PC-9 (cell line): Measurements from ENCODE around the gene ZBTB24. TPM values are rescaled to one million over a fixed set of nuclear protein-coding genes. Genes with fewer than 3 reads are reported as not detected.

Experiments used
- BruUV-seq: library from RNA; stranded (reverse); fragments of 400-500 nt; replicated peaks from 2 replicates; lab custom pipeline; 2021; lab: Mats Ljungman, UMichigan
- CTCF ChIA-PET: fragments of 300-600 bp; sonication (Branson Sonifier 250); formaldehyde crosslinking; loops from one replicate; lab custom pipeline; 2022; ENCODE audit warnings: antibody characterized with exemption; lab: Charles Lee
- POLR2A ChIA-PET: fragments of 300-600 bp; sonication (Branson Sonifier 250); formaldehyde crosslinking; loops from one replicate; lab custom pipeline; 2022; ENCODE audit warnings: antibody characterized with exemption; ENCODE audit not compliant: unreplicated experiment; lab: Charles Lee
- DNase-seq, 2 experiments: peaks; one replicate each; pipeline versions ENCODE4 v3.0.0 to v3.0.0-alpha.2; 2015 to 2022; ENCODE audit warnings: mixed read lengths in 1 of 2
- H2AFZ ChIP-seq: fragments of 200-600 bp; sonication (generic); 2 replicates; pipeline ENCODE4 v1.8.1; 2017; ENCODE audit warnings: antibody characterized with exemption
- H3F3A ChIP-seq: fragments of 200-600 bp; sonication (generic); 2 replicates; pipeline ENCODE4 v1.8.1; 2017; ENCODE audit warnings: antibody characterized with exemption, mild to moderate bottlenecking, low read depth; ENCODE audit not compliant: insufficient read depth
- H3K27ac ChIP-seq: fragments of 200-600 bp; sonication (generic); 2 replicates; pipeline ENCODE4 v1.6.1; 2016; ENCODE audit warnings: mixed run types
- H3K27me3 ChIP-seq: fragments of 200-600 bp; sonication (generic); 2 replicates; pipeline ENCODE4 v1.6.1; 2016; ENCODE audit warnings: low read depth, mixed run types; ENCODE audit not compliant: insufficient read depth
- H3K36me3 ChIP-seq: fragments of 200-600 bp; sonication (generic); 2 replicates; pipeline ENCODE4 v1.6.1; 2016; ENCODE audit warnings: low read depth, mixed run types
- H3K4me1 ChIP-seq: fragments of 200-600 bp; sonication (generic); replicated peaks from 2 replicates; pipeline ENCODE4 v1.6.1; 2016; ENCODE audit warnings: mixed run types; ENCODE audit not compliant: insufficient read depth
- H3K4me2 ChIP-seq: fragments of 200-600 bp; sonication (generic); 2 replicates; pipeline ENCODE4 v1.6.1; 2017; ENCODE audit warnings: mixed run types
- H3K4me3 ChIP-seq: fragments of 200-600 bp; sonication (generic); 2 replicates; pipeline ENCODE4 v1.6.1; 2016; ENCODE audit warnings: mixed run types
- H3K79me2 ChIP-seq: fragments of 200-600 bp; sonication (generic); 2 replicates; pipeline ENCODE4 v1.6.1; 2017; ENCODE audit warnings: low read depth, mixed run types
- H3K9me2 ChIP-seq: fragments of 200-600 bp; sonication (generic); 2 replicates; pipeline ENCODE4 v1.8.1; 2017; ENCODE audit warnings: mild to moderate bottlenecking; ENCODE audit not compliant: insufficient read depth
- H3K9me3 ChIP-seq: fragments of 200-600 bp; sonication (generic); 2 replicates; pipeline ENCODE4 v1.8.1; 2016; ENCODE audit warnings: low read depth; ENCODE audit not compliant: insufficient read depth
- H4K20me1 ChIP-seq: fragments of 200-600 bp; sonication (generic); 2 replicates; pipeline ENCODE4 v1.8.1; 2017; ENCODE audit not compliant: insufficient read depth
- EZH2 ChIP-seq: fragments of 200-600 bp; sonication (generic); IDR thresholded peaks from 2 replicates; pipeline ENCODE4 v1.8.0; 2017; ENCODE audit warnings: antibody characterized with exemption, low read depth
- intact Hi-C: fragments of 100-400 bp; cut with micrococcal nuclease; formaldehyde crosslinking; loops from one replicate; pipeline ENCODE4 v1.10.0; 2022; ENCODE audit not compliant: unreplicated experiment
- total RNA-seq: library from RNA; stranded (reverse); gene quantifications from 2 replicates; pipeline ENCODE4 v1.2.3, GENCODE V29; 2021
- TF ChIP-seq, protein P1 (sequence below): fragments of 200-600 bp; sonication (generic); conservative IDR thresholded peaks from 2 replicates; pipeline ENCODE4 v1.6.1; 2017; ENCODE audit warnings: mixed run types, antibody characterized with exemption, mild to moderate bottlenecking, moderate library complexity

Gene ZBTB24
- total RNA-seq, 1 experiment from 2014 or later: 7.2 TPM

- BruUV-seq: no TSS peak
- Histone ChIP-seq H3K27me3 (no peaks in the 10 kb centered on the region), H3K4me2 (no peak overlapping the region), H3K9me2 (no peaks in the 10 kb centered on the region; the same call in 1 of the 2 replicates), H4K20me1 (no peaks in the 10 kb centered on the region), H3K36me3 (no peaks in the 10 kb centered on the region), H3F3A (0 out of 2 replicates have a peak, but pooled peaks cover 6% of the 10 kb centered on the region), H3K4me3 (no peak overlapping the region), H3K9me3 (no peaks in the 10 kb centered on the region), H3K4me1 (peaks cover 36% of the 10 kb centered on the region), H3K27ac (no peak overlapping the region), H2AFZ (no peak overlapping the region), H3K79me2 (no peaks in the 10 kb centered on the region)
- CTCF ChIA-PET: no interaction called here
- intact Hi-C loops: no loop called here
- no peak for TF ChIP-seq EZH2
- TF ChIP-seq, protein P1, sequence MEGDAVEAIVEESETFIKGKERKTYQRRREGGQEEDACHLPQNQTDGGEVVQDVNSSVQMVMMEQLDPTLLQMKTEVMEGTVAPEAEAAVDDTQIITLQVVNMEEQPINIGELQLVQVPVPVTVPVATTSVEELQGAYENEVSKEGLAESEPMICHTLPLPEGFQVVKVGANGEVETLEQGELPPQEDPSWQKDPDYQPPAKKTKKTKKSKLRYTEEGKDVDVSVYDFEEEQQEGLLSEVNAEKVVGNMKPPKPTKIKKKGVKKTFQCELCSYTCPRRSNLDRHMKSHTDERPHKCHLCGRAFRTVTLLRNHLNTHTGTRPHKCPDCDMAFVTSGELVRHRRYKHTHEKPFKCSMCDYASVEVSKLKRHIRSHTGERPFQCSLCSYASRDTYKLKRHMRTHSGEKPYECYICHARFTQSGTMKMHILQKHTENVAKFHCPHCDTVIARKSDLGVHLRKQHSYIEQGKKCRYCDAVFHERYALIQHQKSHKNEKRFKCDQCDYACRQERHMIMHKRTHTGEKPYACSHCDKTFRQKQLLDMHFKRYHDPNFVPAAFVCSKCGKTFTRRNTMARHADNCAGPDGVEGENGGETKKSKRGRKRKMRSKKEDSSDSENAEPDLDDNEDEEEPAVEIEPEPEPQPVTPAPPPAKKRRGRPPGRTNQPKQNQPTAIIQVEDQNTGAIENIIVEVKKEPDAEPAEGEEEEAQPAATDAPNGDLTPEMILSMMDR: no peak
- POLR2A ChIA-PET: no interaction called here
- no peak for DNase-seq
Observed at GRCh38 chr6:109506314-109506713, 23.3 kb upstream of the ZBTB24 start.

DNA sequence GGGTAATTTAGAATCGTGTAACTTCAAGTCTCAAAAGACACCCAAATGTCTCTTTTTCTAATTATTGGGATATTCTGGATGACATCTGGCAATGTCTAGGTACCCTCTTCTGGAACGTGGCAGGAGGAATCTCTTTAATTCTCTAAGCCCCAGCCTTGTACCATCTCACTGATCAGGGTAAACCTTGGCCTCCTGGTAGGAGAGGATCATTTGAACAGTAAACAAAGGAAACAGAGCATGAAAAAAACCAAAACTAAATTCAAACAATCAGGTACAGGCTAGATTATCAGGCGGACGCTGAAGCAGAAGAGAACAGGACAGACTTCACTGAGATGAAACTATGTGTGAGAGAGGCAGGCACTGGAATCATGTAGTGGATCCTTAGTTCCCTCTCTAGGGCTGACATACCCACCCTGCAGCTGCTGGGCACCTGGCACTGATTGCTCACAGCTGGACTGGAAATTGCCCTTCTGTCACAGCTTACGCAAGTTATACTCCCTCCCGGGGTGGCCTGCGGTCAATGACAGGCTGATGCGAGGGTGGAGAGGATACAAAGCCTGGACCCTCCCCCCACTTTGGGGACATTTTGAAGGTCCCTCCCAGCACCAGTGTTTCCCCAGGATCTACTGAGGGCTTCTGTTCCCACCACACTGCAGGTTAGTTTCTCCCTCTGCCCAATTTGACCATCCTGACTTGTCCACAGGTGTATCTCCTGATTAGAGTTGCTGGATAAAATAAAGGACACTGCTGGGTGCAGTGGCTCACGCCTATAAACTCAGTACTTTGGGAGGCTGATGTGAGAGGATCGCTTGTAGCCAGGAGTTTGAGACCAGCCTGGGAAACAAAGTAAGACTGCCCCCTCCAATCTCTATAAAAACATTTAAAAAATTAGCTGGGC is 20.6 kb upstream of the ZBTB24 start:
- ChIA-PET CTCF (no interaction called here), POLR2A (no interaction called here)
- Histone ChIP-seq H3K36me3 (no peaks in the 10 kb centered on the region), H3F3A (0 out of 2 replicates have a peak, but pooled peaks cover 6% of the 10 kb centered on the region), H3K9me2 (no peaks in the 10 kb centered on the region; the same call in 1 of the 2 replicates), H2AFZ (no peak overlapping the region), H3K4me3 (no peak overlapping the region), H3K27ac (no peak overlapping the region), H3K4me2 (no peak overlapping the region), H3K4me1 (peaks cover 30% of the 10 kb centered on the region), H4K20me1 (no peaks in the 10 kb centered on the region), H3K27me3 (no peaks in the 10 kb centered on the region), H3K9me3 (no peaks in the 10 kb centered on the region), H3K79me2 (no peaks in the 10 kb centered on the region)
- intact Hi-C loops: no loop called here
- TF ChIP-seq, protein P1: no peak
- TF ChIP-seq EZH2: no peak
- DNase-seq: no peak
- BruUV-seq: no TSS peak

- H3K27ac ChIP-seq: no peak overlapping the region
Observed at GRCh38 chr6:109498936-109499335, 15.9 kb upstream of the ZBTB24 start.

More at GRCh38 chr6:109498936-109499335, 15.9 kb upstream of the ZBTB24 start:
- no peak for DNase-seq
- no peak for TF ChIP-seq EZH2
- TF ChIP-seq, protein P1: no peak
- intact Hi-C loops: no loop called here
- Histone ChIP-seq H3K9me2 (no peaks in the 10 kb centered on the region; the same call in 1 of the 2 replicates), H3F3A (no peaks in the 10 kb centered on the region), H3K27me3 (no peaks in the 10 kb centered on the region), H2AFZ (no peak overlapping the region), H3K9me3 (no peaks in the 10 kb centered on the region), H3K4me1 (no peaks in the 10 kb centered on the region), H3K4me3 (no peak overlapping the region), H3K36me3 (no peaks in the 10 kb centered on the region), H3K79me2 (no peaks in the 10 kb centered on the region), H4K20me1 (no peaks in the 10 kb centered on the region), H3K4me2 (no peak overlapping the region)
- BruUV-seq: no TSS peak
- ChIA-PET CTCF (no interaction called here), POLR2A (no interaction called here)
